Stimulated activated CD8-positive, alpha-beta memory T cell treated with anti-CD3 and anti-CD28 coated beads, Interleukin-7, amount 100 ng/mL, for 48 hours (primary cell): ENCODE results near the gene RBP7.
"Not testable (repeated sequence)": the region's sequence is repeated elsewhere in the genome, so short reads cannot be mapped to it uniquely, and the experiment has no call there.

Experiments
- DNase-seq, 2 donors: peaks; one replicate each; pipeline ENCODE4 v3.0.0-alpha.2; 2020; ENCODE audit warnings: low read depth in 1 of 2; ENCODE audit errors: extremely low read depth in 1 of 2

The RBP7 gene

GRCh38 chr1:10028956-10029500 is 32.0 kb downstream of the RBP7 start:
- not testable (repeated sequence) for DNase-seq

GRCh38 chr1:10031461-10031860 is 34.4 kb downstream of the RBP7 start:
- DNase-seq: no peak

GRCh38 chr1:10032590-10033358 is 35.7 kb downstream of the RBP7 start, which contains the start of gene UBE4B:
Gene UBE4B, plus strand, starts transcription at chr1:10032958. Its CDS starts 713 bp downstream, at chr1:10033671.
- DNase-seq: peak; percentile 96 to 100

GRCh38 chr1:10033359-10033845 is 36.4 kb downstream of the RBP7 start:
- no peak for DNase-seq

GRCh38 chr1:10042746-10043145 is 45.7 kb downstream of the RBP7 start:
- DNase-seq: no peak

- no peak for DNase-seq
Measured at GRCh38 chr1:10045480-10046355, 48.7 kb downstream of the RBP7 start.

- DNase-seq: no peak
Measured at GRCh38 chr1:10046356-10047085, 49.5 kb downstream of the RBP7 start.

- no peak for DNase-seq
Measured at GRCh38 chr1:10048601-10049000, 51.6 kb downstream of the RBP7 start.

GRCh38 chr1:10050611-10051010 is 53.6 kb downstream of the RBP7 start:
- no peak for DNase-seq

GRCh38 chr1:10051656-10052055 is 54.6 kb downstream of the RBP7 start:
- no peak for DNase-seq

- no peak for DNase-seq
Measured at GRCh38 chr1:10052347-10052746, 55.3 kb downstream of the RBP7 start.

GRCh38 chr1:10054465-10054864 is 57.4 kb downstream of the RBP7 start:
- DNase-seq: no peak

GRCh38 chr1:10056599-10056987 is 59.6 kb downstream of the RBP7 start:
- no peak for DNase-seq

GRCh38 chr1:10057343-10057742 is 60.3 kb downstream of the RBP7 start:
- no peak for DNase-seq

- no peak for DNase-seq
Measured at GRCh38 chr1:10057796-10058195, 60.8 kb downstream of the RBP7 start.

- DNase-seq: no peak
Measured at GRCh38 chr1:10059342-10059718, 62.3 kb downstream of the RBP7 start.

- no peak for DNase-seq
Measured at GRCh38 chr1:10060311-10061100, 63.5 kb downstream of the RBP7 start.

- DNase-seq: no peak
Measured at GRCh38 chr1:10061276-10061675, 64.2 kb downstream of the RBP7 start.

GRCh38 chr1:10063878-10064277 is 66.8 kb downstream of the RBP7 start:
- no peak for DNase-seq
